Upper lobe of left lung (tissue), 6 donors: ENCODE data around the gene DIAPH2. TPM values are rescaled to one million over a fixed set of nuclear protein-coding genes. Genes with fewer than 3 reads are reported as not detected.

Experiments used
- ATAC-seq, 2 donors: fragments of 200-7000 bp; cut with Tn5 transposase; one replicate each; pipeline ENCODE4 v1.9.1; 2022; ENCODE audit warnings: mild to moderate bottlenecking in 2 of 2, moderate library complexity in 2 of 2; ENCODE audit not compliant: low FRiP score in 2 of 2
- DNase-seq, 2 donors: peaks; one replicate each; pipeline ENCODE4 v3.0.0-alpha.2; 2019 to 2020
- H3K27ac ChIP-seq, 4 donors: fragments of 200-600 bp; sonication (generic); one replicate each; pipeline ENCODE4 v1.5.1; 2016 to 2019
- H3K27me3 ChIP-seq, 4 donors: fragments of 200-600 bp; sonication (generic); one replicate each; pipeline ENCODE4 v1.5.1; 2017 to 2019
- H3K36me3 ChIP-seq, 4 donors: fragments of 200-600 bp; sonication (generic); one replicate each; pipeline ENCODE4 v1.5.1; 2016 to 2019
- H3K4me1 ChIP-seq, 4 donors: fragments of 200-600 bp; sonication (generic); one replicate each; pipeline ENCODE4 v1.5.1; 2018 to 2019
- H3K4me3 ChIP-seq, 4 donors: fragments of 200-600 bp; sonication (generic); one replicate each; pipeline ENCODE4 v1.5.1; 2017 to 2019; ENCODE audit warnings: mild to moderate bottlenecking in 2 of 4, moderate library complexity in 1 of 4
- H3K9me3 ChIP-seq, 4 donors: fragments of 200-600 bp; sonication (generic); one replicate each; pipeline ENCODE4 v1.5.1; 2018 to 2019
- CTCF ChIP-seq, 6 experiments: fragments of 450-650 bp in 4 of 6; fragments of 200-600 bp in 2 of 6; sonication (generic) in 2 of 6; IDR thresholded peaks; one replicate each; pipeline ENCODE4 v1.5.1; 2016 to 2019; ENCODE audit warnings: antibody characterized with exemption in 6 of 6
- EP300 ChIP-seq, 4 donors: sonication (generic); formaldehyde crosslinking; IDR thresholded peaks; one replicate each; pipeline ENCODE4 v1.5.1; 2017; ENCODE audit warnings: antibody characterized with exemption in 4 of 4, control low read depth in 2 of 4
- POLR2A ChIP-seq, 4 donors: fragments of 450-650 bp; IDR thresholded peaks; one replicate each; pipeline ENCODE4 v1.5.1; 2016 to 2017; ENCODE audit warnings: antibody characterized with exemption in 4 of 4, mild to moderate bottlenecking in 2 of 4
- POLR2AphosphoS5 ChIP-seq, 2 donors: sonication (generic); formaldehyde crosslinking; IDR thresholded peaks; one replicate each; pipeline ENCODE4 v1.5.1; 2017; ENCODE audit warnings: antibody characterized with exemption in 2 of 2
- WGBS, 2 donors: methylation state at CpG; one replicate each; pipeline ENCODE4 v1.1.5; 2017 to 2018; 5-methylcytosine and 5-hydroxymethylcytosine counted together
- total RNA-seq, 6 donors: library from RNA; depleted of rRNA in 4 of 6; stranded (reverse); fragments of >200 nt in 4 of 6; gene quantifications; one replicate each; pipeline versions ENCODE4 v1.1.0 to v1.2.1, GENCODE V29; 2016 to 2021
- donor health status: DM: no; HTN: no; CAD: no; lungs with moderate emphysema.
- donor health status: DM: no; HTN: yes; CAD: no; lungs with severe emphysema.

The DIAPH2 gene
- total RNA-seq, 6 donors from 2014 or later: 22.5 to 107 (median 44.1) TPM

- WGBS, 2 donors: 93 to 99% methylated on average over 9 to 10 of the region's 10 CpGs
- TF ChIP-seq CTCF (IDR thresholded peaks at IDR 0.05) (no peak), POLR2A (IDR thresholded peaks at IDR 0.05) (no peak), POLR2AphosphoS5 (IDR thresholded peaks at IDR 0.05) (no peak), EP300 (IDR thresholded peaks at IDR 0.05) (no peak)
- H3K4me1 ChIP-seq: no peaks in the 10 kb centered on the region
- H3K4me3 ChIP-seq: no peak within 1 kb of the TSS
- H3K27ac ChIP-seq: no peak within 1 kb of the TSS
- DNase-seq (no peak), ATAC-seq (no peak)
- H3K36me3 ChIP-seq: peaks cover 0 to 9% (median 0%) of the 10 kb centered on the region in 4 donors
- H3K27me3 ChIP-seq: no peaks in the 10 kb centered on the region
- H3K9me3 ChIP-seq: no peaks in the 10 kb centered on the region
These were observed 199.0 kb downstream of the DIAPH2 start, which contains the start of gene RPA4 for GRCh38 chrX:96883608-96884007. Gene RPA4 (plus strand): TSS chrX:96883908. CDS start chrX:96884311, 403 bp downstream.

- H3K36me3 ChIP-seq: peaks cover 0 to 9% (median 0%) of the 10 kb centered on the region in 4 donors
- H3K27ac ChIP-seq: no peak overlapping the region
- no peaks in the 10 kb centered on the region for H3K27me3 ChIP-seq
- no peak for ATAC-seq
- no peak for DNase-seq
- H3K4me3 ChIP-seq: no peak overlapping the region
- H3K9me3 ChIP-seq: no peaks in the 10 kb centered on the region
- H3K4me1 ChIP-seq: no peaks in the 10 kb centered on the region
- TF ChIP-seq CTCF (IDR thresholded peaks at IDR 0.05) (no peak), POLR2AphosphoS5 (IDR thresholded peaks at IDR 0.05) (no peak)
- WGBS, 2 donors: 86 to 90% methylated on average over 1 to 13 of the region's 13 CpGs
These were observed 199.4 kb downstream of the DIAPH2 start for GRCh38 chrX:96884027-96884426.

GRCh38 chrX:96889726-96890125, 205.1 kb downstream of the DIAPH2 start:
- WGBS, 2 donors: 75 to 93% methylated on average over 1 of the region's 1 CpG
- peak in 1 of 2 donors; percentile 68 for ATAC-seq
- no peak for DNase-seq
- Histone ChIP-seq H3K36me3 (peaks cover 0 to under 1% (median 0%) of the 10 kb centered on the region in 4 donors), H3K4me1 (no peaks in the 10 kb centered on the region), H3K27ac (no peak overlapping the region), H3K4me3 (no peak overlapping the region), H3K27me3 (no peaks in the 10 kb centered on the region), H3K9me3 (no peaks in the 10 kb centered on the region)
- no peak for TF ChIP-seq POLR2AphosphoS5 (IDR thresholded peaks at IDR 0.05)
- no peak for TF ChIP-seq CTCF (IDR thresholded peaks at IDR 0.05)
- no peak for TF ChIP-seq POLR2A (IDR thresholded peaks at IDR 0.05)
- TF ChIP-seq EP300 (IDR thresholded peaks at IDR 0.05): no peak

- Histone ChIP-seq H3K27ac (peak overlapping the region in 1 of 4 donors; percentile 38), H3K36me3 (no peaks in the 10 kb centered on the region), H3K4me1 (peaks cover 0 to 6% (median 0%) of the 10 kb centered on the region in 4 donors), H3K4me3 (no peak overlapping the region), H3K9me3 (no peaks in the 10 kb centered on the region), H3K27me3 (no peaks in the 10 kb centered on the region)
- WGBS, 2 donors: 76 to 82% methylated on average over 2 of the region's 2 CpGs
- no peak for ATAC-seq
- TF ChIP-seq POLR2A (IDR thresholded peaks at IDR 0.05) (no peak), POLR2AphosphoS5 (IDR thresholded peaks at IDR 0.05) (no peak), EP300 (IDR thresholded peaks at IDR 0.05) (peak in 2 of 4 donors; percentile 37 to 61), CTCF (IDR thresholded peaks at IDR 0.05) (no peak)
- DNase-seq: no peak
These were observed 222.1 kb downstream of the DIAPH2 start for GRCh38 chrX:96906741-96907140.
